ENCODE data around the gene PIKFYVE.
"Not testable (repeated sequence)": the region's sequence is repeated elsewhere in the genome, so short reads cannot be mapped to it uniquely, and the experiment has no call there.

PIKFYVE gene

GRCh38 chr2:208329485-208329884 lies 63.4 kb downstream of the PIKFYVE start:
- no peak for TF ChIP-seq CTCF (IDR thresholded peaks at IDR 0.05; ENCODE audit: borderline replicate concordance, control extremely low read depth, extremely low read depth, insufficient read depth, missing control alignments)
- DNase-seq (ENCODE audit: low spot score), result no peak
- in situ Hi-C loops (cut with MboI; ENCODE audit: low sequenced_read_pairs, unreplicated experiment), result no loop called here

GRCh38 chr2:208334230-208334629 lies 68.2 kb downstream of the PIKFYVE start:
- in situ Hi-C loops (cut with MboI; ENCODE audit: low sequenced_read_pairs, unreplicated experiment), result no loop called here
- no peak for DNase-seq (ENCODE audit: low spot score)
- no peak for TF ChIP-seq CTCF (IDR thresholded peaks at IDR 0.05; ENCODE audit: borderline replicate concordance, control extremely low read depth, extremely low read depth, insufficient read depth, missing control alignments)

GRCh38 chr2:208346756-208347155 lies 80.7 kb downstream of the PIKFYVE start:
- no peak for DNase-seq (ENCODE audit: low spot score)
- no peak for TF ChIP-seq CTCF (IDR thresholded peaks at IDR 0.05; ENCODE audit: borderline replicate concordance, control extremely low read depth, extremely low read depth, insufficient read depth, missing control alignments)
- in situ Hi-C loops (cut with MboI; ENCODE audit: low sequenced_read_pairs, unreplicated experiment), result no loop called here

GRCh38 chr2:208350610-208351009 lies 84.6 kb downstream of the PIKFYVE start:
- no peak for DNase-seq (ENCODE audit: low spot score)
- TF ChIP-seq CTCF (IDR thresholded peaks at IDR 0.05; ENCODE audit: borderline replicate concordance, control extremely low read depth, extremely low read depth, insufficient read depth, missing control alignments), result no peak
- in situ Hi-C loops (cut with MboI; ENCODE audit: low sequenced_read_pairs, unreplicated experiment), result no loop called here

DNA sequence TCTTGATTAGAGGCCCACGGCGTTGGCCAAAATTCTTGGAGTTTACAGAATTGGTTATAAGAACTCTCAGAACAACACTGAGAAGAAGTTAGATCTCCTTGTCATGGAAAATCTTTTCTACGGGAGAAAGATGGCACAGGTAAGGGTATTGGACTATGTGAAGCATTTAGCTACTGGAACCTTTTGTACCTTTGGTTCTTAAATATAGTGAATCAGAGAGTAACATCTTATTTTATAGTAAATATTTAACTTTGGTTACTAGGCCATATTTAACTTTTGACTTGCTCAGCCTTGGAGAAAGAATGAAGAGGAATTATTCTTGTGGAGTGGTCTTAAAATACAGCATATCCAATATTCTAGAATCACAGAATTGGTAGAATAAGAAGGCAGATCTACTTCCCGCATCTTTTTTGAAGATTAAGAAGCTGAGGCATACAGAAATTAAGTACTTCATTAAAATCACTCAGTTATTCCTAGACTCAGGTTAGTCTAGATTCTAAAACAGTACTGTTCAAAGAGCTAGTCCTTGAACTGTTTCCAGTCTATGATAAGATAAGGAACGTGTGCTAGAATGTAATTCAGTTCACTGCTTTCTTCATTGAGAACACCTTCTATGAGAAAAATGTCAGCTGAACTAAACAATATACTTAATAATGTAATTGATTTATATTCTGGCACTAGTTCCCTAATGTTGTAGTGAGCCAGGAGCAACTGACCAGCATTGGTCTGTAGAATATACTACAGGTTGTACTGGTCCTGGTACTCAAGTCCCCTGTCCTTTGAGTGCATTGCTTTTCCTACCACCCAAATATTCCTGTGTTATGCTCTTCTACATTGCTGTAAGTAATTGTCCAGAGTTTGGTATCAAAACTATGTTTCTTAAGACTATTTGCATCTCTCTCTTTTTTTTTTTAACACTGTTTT lies 86.9 kb downstream of the PIKFYVE start:
- TF ChIP-seq CTCF (IDR thresholded peaks at IDR 0.05; ENCODE audit: borderline replicate concordance, control extremely low read depth, extremely low read depth, insufficient read depth, missing control alignments), result no peak
- in situ Hi-C loops (cut with MboI; ENCODE audit: low sequenced_read_pairs, unreplicated experiment), result no loop called here
- DNase-seq (ENCODE audit: low spot score), result no peak

DNA sequence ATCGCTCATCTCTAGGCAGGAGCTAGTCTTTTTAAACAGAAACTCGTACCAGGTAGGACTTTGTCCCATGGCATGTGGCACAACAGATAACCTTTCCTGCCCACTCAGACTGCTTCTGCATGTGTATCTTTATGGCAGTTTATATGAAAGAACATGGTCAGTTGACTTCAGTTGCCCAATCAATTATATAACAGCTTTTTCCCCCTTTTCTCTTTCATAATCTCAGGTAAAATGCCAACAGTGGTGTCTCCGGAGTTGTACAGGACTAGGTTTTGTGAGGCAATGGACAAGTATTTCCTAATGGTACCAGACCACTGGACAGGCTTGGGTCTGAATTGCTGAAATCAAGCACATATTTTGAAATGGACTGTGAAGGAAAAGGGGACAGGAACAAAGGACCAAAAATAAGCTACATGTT lies 88.9 kb downstream of the PIKFYVE start:
- DNase-seq (ENCODE audit: low spot score), result no peak
- in situ Hi-C loops (cut with MboI; ENCODE audit: low sequenced_read_pairs, unreplicated experiment), result no loop called here

DNA sequence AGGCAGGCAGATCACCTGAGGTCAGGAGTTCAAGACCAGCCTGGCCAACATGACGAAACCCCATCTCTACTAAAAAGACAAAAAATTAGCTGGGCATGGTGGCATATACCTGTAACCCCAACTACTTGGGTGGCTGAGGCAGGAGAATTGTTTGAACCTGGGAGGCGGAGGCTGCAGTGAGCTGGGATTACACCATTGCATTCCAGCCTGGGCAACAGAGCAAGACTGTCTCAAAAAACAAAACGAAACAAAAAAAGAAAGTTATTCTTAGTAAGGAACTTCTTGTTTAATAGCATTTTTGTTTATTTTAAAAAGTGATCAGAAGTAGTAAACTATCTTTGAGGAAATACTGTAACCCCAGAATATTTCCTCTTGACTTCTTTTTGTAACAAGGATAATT lies 90.4 kb downstream of the PIKFYVE start:
- in situ Hi-C loops (cut with MboI; ENCODE audit: low sequenced_read_pairs, unreplicated experiment); DNase-seq (ENCODE audit: low spot score): not testable (repeated sequence)

More for the DNA sequence above, 88.9 kb downstream of the PIKFYVE start:
- no peak for TF ChIP-seq CTCF (IDR thresholded peaks at IDR 0.05; ENCODE audit: borderline replicate concordance, control extremely low read depth, extremely low read depth, insufficient read depth, missing control alignments)
